Activated naive CD4-positive, alpha-beta T cell (primary cell): ENCODE data around the gene RALGPS1.

Experiments
- DNase-seq, 4 experiments: peaks; one replicate each; lab custom pipeline; 2025; lab: John Stamatoyannopoulos, UW

Gene RALGPS1

GRCh38 chr9:126956917-126957686, 42.5 kb downstream of the RALGPS1 start:
- no peak for DNase-seq

DNA sequence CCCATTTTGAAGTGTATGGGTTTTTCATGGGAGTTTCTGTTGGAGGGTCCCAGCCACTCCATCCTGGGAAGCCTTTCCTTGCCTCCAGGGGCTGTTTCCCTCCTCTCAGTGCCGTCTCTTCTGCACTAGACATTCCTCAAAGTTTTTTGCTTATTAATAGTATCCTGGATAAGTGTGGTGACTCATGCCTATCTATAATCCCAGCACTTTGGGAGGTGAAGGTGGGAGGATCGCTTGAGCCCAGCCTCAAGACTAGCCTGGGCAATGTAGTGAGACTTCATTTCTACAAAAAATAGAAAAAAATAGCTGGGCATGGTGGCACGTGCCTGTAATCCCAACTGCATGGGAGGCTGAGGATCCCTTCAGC, 43.1 kb downstream of the RALGPS1 start:
- DNase-seq: no peak

DNA sequence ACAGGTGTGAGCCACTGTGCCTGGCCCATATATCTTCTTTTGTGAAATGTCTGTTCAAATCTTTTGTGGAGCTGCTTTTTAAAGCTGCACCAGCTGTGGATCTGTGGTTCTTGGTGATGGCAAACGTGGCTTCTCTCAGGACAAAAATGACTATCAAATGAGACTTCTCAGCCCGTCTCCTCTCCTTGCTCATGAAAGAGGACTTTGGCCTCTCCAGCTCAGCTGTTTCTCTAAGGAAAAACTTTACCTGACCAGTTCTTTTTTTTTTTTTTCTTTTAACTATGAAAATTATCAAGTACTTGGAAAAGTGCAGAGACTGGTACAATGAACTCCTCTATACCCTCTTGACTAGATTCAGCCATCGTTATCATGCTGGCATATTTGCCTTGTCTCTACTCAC, 44.8 kb downstream of the RALGPS1 start:
- no peak for DNase-seq

- DNase-seq: no peak
Observed at GRCh38 chr9:126959917-126960316, 45.3 kb downstream of the RALGPS1 start.

- no peak for DNase-seq
Observed at GRCh38 chr9:126962336-126962735, 47.8 kb downstream of the RALGPS1 start.

GRCh38 chr9:126965077-126965476, 50.5 kb downstream of the RALGPS1 start:
- no peak for DNase-seq

GRCh38 chr9:126965541-126966428, 51.2 kb downstream of the RALGPS1 start:
- peak in 2 of 4 experiments; percentile 14 to 42 for DNase-seq

DNA sequence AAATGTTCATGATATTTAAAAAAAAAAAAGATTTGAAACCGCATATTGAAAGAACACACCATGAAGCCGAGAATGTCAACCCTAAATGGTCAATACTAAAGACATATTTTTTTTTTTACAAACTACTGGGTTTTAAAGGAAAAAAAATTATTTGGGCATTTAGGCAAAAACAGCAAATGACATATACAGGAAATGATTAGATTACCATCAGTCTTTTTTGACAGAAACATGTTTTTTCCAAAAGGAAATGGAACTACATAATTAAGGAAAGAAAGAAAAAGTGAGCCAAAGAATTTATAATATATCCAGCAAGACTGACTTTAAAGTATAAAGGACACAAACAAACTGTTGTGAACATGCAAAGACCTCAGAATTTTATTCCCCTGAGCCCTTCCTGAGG, 56.7 kb downstream of the RALGPS1 start:
- DNase-seq: no peak

DNA sequence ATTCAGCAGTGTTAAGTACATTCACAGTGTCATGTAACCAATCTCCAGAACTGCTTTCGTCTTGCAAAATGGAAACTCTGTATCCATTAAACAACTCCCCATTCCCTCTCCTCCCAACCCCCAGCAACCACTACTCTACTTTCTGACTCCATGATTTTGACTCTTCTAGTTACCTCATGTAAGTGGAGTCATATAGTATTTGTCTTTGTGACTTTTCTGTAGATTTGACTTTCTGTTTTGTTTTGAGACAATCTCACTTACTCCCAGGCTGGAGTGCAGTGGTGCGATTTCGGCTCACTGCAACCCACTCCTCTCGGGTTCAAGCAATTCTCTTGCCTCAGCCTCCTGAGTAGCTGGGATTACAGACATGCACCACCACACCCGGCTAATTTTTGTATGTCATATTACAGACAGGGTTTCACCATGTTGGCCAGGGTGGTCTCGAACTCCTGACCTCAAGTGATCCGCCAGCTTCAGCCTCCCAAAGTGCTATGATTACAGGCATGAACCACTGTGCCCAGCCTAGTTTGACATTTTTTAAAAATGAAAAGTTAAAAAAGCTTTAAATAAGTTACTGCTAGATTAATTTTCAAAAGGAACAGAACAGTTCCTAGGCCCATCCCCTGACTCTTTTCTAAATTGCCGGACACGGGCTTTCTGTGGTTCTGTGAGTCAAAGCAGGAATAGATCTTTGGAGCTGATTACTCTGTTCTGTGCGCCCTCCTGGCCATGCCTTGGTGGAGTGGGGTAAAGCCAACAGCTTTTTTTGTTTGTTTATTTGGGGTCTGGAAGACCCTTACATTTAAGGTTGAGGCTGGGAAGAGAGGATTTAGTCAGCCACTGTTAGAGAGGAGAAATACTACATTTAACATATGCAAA, 59.3 kb downstream of the RALGPS1 start:
- DNase-seq: no peak

GRCh38 chr9:126974594-126974993, 60.0 kb downstream of the RALGPS1 start:
- DNase-seq: no peak

DNA sequence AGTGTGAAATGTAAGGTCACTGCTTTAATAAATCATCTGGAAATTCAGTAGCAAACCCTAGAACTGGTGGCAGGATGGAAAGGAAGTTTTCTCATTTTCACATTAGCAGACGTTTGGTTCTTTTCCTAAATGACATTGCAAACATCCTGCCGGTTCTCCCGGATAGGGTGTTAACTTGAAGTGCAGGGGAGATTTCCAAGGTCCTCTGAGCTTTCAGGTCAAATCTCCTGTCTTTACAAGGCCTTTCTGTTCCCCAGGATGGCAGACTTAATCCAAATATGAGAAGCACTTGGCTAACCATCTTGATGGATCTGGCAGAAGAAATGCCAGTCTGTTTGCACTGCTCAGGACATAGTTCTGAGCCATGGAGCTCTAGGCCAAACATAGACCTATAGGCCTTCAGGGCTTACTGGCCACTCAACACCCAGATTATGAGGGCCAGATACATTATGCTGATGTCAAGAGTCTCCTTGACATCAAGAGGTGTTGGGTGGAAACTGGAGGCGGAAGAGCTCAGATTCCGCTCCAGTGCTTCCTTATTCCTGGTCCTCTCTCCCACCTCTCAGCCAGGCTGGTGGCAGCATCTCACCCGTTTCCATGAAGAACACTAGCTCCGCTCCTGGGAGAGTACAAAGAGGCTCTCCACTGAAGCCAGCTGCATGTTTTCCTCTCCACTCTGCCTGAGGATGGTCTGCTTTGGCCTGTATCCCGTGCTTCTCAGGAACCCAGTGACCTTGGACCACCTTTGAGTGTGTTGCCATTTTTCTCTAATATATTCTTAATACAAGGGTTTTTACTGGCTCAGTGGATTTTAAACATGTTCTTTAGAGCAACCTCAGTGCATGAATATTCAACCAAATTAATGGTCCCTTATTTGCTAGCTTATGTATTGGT, 61.0 kb downstream of the RALGPS1 start:
- no peak for DNase-seq

DNA sequence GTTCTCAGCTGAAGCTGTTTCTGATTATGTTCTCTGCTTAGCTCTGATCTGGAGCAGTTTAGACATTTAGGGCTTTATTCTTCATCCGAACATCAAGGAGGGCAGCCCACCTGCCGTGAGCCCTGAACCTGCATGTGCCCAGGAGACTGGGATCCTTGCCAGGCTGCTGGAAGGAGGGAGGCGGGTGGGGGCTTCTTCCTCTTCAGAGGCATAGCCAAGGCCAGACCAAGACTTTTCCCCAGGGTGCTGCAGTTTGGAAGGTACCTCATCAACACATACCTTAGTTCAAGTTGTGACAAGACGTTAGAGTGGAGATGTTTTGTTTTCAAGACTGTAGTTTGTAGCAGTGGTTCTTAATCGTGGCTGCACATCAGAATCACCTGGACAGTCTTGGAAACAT, 64.9 kb downstream of the RALGPS1 start:
- DNase-seq: no peak

DNA sequence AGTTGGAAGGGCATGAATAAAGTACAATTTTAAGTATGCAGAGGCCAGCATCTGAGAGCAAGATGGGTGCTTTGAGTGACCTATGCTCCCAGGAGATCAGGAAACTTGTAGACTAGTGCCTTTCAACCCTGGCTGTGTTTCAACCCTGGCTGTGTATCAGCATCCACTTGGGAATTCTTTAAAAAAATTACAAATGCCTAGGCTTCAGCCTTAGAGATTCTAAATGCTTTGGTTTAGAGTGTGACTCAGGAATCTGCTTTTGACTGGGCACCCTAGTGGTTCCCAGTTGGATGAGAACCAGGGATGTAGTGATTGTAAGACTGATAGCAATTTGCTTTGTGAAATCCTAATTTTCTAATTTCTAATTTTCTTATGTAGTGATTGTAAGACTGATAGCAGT, 65.6 kb downstream of the RALGPS1 start:
- DNase-seq: no peak

DNA sequence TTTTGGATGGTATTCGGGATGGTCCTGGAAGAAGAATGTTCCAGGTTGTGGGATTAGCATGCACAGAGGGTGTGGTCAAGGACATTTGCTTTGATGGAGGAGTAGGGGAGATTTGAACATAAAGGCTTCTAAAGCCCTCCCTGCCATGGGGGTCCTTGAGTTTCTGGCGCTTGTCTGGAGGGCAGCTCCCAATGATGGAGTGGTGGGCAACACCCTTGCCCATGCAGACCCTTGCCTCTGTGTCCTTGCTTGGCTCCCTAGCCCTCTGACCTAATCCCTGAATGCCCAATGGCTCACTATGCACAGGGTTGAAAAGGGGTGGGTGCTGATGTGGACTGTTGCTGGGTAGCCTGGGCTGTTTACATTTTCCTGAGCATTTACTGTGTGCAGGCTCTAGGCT, 66.6 kb downstream of the RALGPS1 start:
- DNase-seq: no peak

- no peak for DNase-seq
Observed at GRCh38 chr9:126982215-126983002, 67.8 kb downstream of the RALGPS1 start.

DNA sequence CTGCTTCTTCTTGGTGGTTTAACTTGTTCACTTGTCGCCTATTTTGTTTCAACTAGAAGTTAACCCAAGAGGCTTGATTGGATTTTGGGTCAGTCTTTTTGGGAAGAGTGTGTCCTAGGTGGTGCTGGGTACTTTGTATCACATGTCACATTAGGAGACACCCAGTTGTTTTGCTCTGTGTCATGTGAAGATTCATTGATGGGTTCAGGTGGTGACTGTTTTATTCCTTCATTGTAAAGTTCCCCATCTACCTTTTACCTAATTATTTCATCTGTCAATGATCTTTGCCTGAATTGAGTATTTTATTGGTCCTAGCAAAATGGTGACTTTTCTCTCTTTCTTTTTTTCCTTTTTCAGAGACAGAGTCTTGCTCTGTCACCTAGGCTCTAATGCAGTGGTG, 69.2 kb downstream of the RALGPS1 start:
- no peak for DNase-seq

GRCh38 chr9:126984969-126985368, 70.4 kb downstream of the RALGPS1 start:
- DNase-seq: no peak

- peak; percentile 11 to 68 (median 43) for DNase-seq
Observed at GRCh38 chr9:126985870-126986498, 71.4 kb downstream of the RALGPS1 start.

- no peak for DNase-seq
Observed at GRCh38 chr9:126986506-126986951, 71.9 kb downstream of the RALGPS1 start.

- DNase-seq: no peak
Observed at GRCh38 chr9:126988857-126989256, 74.3 kb downstream of the RALGPS1 start.
